ENCODE measurements around the gene EVI5L.
"Not testable (repeated sequence)": the region's sequence is repeated elsewhere in the genome, so short reads cannot be mapped to it uniquely, and the experiment has no call there.

The EVI5L gene

DNA sequence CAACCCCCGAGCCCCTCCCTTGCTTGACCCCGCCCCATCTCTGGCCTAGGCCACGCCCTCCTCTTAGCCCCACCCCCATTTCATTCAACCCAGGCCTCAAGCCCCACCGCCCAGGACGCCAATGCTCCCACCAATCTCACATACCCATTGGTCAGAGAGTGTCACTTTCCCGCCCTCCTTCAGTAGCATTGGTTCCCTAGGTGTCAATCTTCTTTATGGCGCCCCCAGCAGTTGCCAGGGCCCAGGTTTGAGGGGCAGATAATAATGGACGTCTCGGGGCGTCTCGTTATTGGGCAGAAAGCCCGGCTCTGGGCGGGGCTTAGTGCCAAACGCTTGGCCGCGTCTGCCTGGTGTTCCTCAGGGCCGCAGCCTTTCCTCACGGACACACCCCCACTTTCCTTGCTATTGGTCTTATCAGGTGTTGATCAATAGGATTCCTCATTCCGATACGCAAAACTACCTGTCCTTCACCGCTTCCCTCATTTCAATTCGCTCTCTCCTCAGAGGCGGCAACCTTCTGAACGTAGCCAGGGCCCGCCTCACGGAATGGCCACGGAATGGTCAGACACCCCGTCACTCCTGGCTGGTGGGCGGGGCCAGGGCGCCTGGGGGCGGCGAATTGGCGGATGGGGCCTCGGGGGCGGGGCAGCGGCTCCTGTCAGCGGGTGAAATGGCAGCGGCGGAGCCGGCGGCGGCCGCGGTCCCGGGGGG is at the start of gene EVI5L:
TSS of gene EVI5L (plus strand) at position 658 of the 711 bp plus-strand sequence. CDS start 16,325 bp downstream, outside the sequence.
- peak; percentile 99 for DNase-seq

DNA sequence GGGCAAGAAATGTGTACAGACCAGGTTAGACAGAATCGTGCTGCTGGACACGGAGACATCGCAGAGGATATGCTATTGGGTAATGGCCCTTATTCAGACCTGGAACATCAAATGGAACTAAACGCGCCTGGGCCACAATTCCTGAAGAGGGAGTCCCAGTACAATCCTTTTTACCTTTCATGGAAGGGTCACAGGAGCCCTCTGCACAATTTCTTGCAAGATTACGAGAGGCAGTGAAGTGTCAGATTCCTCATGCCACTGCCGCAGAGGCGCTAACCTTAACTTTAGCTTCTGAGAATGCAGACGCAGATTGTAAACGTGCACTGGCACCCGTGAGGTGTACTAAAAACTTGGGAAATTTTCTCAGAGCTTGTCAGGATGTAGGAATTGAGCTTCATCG is 48.9 kb upstream of the EVI5L start:
- DNase-seq: no peak

DNA sequence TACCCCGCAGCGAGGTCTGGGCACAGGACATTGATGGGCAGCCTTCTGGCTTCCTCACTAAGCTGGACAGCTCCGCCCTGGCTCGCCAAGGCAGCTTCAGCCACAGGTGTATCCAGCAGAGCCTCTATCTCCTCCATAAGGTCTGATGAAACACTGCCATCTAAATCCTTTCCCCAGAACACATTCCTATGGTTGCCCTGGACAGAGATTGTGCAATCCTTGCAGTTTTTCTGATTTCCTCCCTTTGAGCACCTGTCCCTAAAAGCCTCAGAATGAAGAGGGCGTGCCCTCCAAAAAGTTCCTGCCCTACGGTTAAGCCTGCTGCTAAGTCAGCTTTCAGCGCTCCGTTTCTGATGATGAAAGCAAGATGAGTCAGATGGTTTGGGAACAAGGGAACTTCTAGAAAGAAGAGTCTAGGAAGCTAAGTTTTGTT is 46.0 kb upstream of the EVI5L start:
- DNase-seq: no peak

DNA sequence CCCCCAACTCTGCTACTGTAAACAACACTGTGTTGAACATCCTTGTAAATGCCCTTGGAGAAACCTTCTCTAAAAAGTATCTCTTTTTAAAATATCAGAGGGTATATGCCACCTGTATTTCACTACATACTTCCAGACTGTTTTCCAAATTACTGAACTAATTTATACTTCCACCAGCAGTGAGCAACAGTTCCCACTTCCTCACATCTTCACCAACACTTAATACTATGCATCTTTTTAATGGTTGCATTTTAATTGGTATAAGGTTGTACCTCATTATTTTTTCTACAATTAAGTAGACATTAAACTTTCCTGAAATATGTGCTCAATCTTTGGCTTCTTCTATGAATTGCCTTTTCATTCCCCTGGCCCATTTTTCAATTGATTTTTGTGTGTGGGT is 45.2 kb upstream of the EVI5L start:
- no peak for DNase-seq

DNA sequence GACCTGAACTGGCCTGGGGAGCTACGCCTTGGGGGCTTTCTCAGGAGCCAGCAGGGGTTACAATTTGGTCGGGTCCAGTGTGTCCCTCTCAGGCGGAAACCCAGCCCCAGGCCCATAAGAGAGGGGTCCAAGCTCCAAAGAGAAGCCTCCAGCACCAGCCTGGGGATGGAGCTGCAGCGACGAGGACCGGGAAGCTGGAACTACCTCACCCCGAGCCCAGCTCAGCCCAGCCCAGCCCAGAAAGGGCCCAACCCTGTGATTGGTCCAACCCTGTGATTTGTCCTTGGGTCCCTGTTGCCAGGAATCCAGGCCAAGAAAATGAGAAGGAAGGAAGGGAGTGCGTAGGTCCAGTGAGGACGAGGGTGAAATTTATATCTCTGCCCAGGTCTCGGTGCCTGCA is 42.9 kb upstream of the EVI5L start:
- no peak for DNase-seq

DNA sequence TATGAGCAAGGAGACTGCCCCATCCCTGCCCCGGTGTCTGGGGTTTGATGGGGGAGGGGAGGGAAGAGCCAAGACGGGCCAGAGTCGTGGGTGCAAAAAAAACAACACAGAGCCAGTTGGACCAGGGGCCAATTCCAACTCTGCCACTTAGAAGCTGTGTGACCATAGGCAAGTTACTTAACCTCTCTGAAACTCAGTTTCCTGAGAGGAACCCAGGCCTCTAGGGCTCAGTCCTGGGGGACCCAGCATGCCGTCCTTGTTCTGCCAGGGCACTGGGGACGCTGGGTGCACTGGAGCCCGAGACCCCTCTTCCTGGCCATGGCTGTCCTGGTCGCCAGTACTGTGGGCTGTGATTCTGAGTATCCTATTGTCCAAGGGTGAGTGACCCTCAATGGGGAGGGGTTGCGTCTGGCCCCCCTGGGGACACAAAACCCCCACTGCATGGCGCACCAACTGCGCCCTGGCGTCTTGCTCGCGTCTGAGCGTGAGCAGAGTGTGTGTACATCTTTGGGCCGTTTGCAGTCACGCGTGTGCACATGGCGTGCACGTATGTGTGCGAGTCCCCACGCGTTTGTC is 42.3 kb upstream of the EVI5L start:
- no peak for DNase-seq

DNA sequence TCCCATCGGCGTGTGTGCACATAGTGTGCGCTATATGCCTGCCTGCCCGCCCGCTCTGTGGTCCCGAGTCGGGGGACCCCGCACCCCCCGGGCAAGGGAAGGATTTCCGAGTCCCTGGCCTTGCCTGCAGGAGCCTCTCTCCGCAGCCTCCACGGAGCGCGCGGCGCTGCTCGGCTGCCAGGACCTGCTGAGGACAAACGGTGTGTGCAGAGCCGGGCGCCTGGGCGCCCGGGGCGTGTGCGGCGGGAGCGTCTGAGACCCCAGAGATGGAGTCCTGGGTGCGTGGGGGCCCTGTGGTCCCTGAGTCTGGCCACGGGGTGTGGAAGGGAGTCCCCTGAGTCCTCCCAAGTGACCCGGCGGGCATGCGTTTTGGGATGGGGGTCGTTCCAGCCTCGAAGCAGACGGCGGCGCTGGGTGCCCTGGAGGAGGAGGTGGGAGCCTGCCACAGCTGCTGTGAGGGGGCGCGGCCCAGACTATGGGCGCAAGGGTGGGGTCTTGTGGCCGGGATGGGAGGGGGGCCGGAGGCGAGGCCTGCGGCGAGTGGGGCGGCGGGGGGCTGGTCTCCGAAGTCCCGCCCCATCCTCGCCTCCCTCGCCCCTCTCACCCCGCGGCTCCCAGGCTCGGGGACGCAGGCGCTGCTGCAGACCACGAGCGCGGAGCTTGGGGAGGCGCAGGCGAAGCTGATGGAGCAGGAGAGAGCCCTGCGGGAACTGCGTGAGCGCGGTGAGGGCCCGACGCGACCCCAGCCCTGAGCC is 41.7 kb upstream of the EVI5L start:
- DNase-seq: no peak

DNA sequence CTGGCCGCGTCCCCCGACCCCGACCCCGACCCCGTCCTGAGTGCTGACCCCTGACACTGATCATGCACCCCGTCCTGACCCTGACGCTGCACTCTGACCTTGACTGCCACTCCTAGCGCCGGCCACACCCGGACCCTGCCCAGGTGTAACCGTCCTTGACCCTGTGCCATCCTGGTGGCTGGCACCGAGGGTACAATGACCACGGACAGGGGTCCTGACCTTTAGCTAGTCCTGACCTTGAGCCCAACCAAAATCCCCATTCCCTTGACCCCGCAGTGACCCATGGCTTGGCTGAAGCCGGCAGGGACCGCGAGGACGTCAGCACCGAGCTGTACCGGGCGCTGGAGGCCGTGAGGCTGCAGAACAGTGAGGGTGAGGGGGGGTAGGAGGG is 41.1 kb upstream of the EVI5L start:
- no peak for DNase-seq

DNA sequence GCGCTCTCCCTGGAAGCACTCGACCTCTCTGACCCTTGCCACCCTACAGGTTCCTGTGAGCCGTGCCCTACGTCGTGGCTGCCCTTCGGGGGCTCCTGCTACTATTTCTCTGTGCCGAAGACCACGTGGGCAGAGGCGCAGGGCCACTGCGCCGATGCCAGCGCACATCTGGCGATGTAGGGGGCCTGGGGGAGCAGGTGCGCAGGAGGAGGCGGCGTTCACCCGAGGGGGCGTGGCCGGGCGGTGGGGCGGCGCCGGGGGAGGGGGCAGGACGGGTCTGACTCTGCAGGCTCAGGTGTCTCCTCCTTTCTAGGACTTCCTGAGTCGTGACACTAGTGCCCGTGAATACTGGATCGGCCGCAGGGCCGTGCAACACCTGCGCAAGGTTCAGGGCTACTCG is 40.6 kb upstream of the EVI5L start:
- DNase-seq: no peak

DNA sequence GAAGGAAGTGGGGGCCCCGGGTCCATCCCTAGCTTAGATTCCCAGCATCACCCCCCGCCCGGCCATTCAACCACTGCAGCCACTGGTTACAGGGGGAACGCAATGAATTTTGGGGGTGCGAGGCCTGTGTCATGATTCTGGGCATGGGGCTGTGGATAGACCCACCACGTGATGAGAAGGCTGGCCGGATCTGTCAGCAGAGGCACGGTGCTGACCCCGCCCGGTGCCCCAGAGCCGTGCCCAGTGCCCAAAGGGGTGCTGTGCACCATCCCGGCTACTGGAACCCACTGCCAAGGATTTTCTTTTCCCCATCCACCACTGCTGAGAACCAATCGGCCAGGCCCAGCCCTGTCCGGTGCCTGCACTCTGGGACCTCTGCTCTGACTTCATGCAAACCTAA is 39.6 kb upstream of the EVI5L start:
- no peak for DNase-seq

DNA sequence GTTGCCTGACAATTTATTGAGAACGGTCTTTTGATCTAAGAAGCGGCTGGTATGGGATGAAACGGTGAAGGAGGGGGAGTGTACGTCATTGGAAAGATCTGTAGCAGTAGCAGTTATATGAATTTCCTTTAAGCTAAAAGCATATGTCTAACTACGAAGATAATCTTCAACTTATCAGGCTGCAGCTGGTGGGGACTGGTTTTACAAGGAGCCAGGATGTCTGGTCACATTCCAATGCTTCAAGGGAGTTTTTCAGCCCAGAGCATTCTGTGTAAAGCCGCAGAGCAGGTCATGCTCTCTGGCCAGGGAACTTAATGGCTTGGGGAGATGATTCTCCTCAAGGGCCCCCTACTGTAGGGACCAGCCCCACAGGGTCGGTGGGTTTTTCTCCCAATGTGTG is 37.7 kb upstream of the EVI5L start:
- no peak for DNase-seq

DNA sequence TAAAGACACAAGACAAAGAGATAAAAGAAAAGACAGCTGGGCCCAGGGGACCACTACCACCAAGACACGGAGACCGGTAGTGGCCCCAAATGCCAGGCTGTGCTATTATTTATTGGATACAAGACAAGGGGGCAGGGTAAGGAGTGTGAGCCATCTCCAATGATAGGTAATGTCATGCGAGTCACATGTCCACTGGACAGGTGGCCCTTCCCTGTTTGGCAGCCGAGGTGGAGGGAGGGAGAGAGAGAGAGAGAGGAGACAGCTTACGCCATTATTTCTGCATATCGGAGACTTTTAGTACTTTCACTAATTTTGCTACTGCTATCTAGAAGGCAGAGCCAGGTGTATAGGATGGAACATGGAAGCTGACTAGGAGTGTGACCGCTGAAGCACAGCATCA is 37.3 kb upstream of the EVI5L start:
- DNase-seq: not testable (repeated sequence)

DNA sequence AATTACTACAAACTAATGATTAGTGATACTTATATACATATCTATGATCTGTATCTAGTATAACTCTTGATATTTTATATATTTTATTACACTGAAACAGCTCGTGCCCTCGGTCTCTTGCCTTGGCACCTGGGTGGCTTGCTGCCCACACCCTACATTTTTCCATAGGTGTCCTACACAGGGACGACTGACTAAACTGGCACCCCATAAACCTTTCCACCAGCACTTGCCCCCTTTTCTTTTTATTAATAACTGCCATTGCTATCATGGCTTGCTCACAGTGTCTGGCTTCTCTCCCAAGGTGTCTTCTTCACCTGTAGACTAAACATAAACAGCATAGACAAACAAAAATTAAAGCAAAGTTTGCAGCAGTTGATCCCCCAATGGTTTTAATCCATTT is 36.5 kb upstream of the EVI5L start:
- no peak for DNase-seq

DNA sequence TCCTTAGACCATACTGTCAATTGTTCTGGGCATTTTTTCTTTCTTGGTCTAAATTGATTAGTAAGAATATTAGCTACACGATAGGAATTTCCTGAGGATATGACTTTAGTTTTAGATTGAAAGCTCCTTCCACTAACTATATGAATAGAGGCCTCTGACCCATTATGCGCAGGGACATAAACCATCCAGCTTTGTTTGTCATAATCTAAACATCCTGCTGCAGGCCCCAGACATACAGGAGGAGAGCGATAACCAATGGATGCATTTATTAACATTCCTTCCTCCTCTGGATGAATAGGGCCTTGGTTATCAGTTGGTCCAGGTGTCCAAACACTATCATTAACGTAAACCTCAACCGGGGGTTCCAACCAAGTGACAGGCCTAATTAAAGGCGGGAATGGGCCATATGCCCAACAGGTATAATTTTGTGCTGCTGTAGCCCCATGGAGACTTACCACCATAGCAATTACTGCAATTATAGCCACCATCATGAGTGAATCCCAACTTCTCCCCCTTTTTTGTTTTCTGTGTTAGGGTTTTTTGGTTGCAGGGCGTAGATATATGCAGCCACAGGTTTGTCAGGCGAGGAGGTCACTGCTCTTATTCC is 34.4 kb upstream of the EVI5L start:
- DNase-seq: no peak

DNA sequence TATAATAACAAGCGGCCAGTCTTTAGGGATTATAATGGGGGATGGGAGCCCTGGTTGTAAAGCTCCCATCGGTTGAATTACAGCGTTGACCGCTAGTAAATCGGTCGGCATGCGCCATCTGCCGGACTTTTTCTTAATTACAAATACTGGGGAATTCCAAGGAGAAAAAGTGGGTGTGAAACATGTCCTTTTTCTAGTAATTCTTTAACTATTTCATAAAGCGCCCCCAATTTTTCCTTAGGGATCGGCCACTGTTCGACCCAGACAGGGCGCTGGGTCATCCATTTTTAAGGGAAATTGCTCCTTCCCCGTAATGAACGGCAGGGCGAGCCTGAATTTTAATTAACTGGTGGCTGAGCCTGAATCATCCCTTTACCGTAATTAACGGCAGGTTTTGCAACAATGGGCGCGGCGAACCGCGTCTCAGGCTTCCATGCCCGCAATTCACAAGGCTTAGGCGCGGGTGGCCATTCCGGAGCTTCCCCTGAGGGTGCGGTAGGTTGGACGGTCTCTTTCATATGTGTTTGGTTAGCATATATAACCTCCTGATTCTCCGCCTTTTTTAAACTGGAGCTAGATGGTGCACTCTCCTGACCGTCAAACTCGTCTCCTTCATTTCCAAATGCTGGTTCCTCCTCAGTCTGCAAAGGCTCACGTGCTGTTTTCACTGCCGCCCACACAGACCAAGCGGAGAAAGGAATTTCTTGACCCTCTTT is 30.2 kb upstream of the EVI5L start:
- peak; percentile 67 for DNase-seq

DNA sequence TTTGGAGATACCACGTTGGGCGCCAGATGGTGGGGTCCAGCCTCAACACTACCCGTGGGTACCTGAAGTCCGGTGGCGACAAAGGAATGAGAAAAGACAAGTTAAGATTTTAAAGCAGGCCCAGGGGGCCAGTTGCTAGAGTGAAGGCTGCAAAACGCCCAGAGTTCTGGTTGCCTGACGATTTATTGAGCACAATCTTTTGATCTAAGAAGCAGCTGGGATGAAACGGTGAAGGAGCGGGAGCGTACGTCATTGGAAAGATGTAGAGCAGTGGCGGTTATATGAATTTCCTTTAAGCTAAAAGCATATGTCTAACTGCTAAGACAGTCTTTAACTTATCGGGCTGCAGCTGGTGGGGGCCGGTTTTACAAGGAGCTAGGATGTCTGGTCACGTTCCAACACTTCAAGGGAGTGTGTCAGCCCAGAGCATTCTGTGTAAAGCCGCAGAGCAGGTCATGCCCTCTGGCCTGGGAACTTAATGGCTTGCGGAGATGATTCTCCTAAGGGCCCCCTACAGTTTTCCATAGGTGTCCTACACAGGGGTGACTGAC is 28.9 kb upstream of the EVI5L start:
- no peak for DNase-seq

DNA sequence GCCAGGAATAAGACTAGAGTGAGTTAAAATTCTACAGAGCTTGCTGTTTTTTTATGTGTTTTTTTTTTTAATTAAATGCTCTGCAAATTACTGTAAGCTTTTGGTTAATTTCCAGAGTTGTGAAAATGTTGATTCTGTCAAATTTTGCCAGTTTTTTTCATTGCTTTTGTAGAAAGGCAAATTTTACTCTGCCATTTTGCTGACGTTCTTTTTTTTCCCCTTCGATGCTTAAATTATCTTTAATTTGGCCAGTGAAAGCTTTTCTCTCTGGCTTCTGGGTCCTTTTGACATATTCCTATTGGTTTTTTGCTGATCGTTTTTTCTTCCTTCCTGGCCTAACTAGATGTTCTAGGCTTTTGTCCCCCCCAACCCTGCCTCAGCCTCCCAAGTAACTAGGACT is 23.8 kb upstream of the EVI5L start:
- no peak for DNase-seq

DNA sequence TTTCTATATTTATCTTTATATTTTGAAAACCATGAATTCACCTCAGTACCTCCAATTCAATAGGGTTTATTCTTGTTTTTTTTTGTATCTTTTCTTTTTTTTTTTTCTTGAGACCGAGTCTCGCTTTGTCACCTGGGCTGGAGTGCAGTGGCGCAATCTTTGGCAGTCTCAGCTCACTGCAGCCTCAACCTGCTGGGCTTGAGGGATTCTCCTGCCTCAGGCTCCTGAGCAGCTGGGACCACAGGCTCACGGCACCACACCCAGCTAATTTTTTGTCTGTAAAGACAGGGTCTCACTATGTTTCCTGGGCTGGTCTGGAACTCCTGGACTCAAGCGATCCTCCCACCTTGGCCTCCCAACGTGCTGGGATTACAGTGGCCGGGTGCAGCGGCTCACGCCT is 23.1 kb upstream of the EVI5L start:
- no peak for DNase-seq

DNA sequence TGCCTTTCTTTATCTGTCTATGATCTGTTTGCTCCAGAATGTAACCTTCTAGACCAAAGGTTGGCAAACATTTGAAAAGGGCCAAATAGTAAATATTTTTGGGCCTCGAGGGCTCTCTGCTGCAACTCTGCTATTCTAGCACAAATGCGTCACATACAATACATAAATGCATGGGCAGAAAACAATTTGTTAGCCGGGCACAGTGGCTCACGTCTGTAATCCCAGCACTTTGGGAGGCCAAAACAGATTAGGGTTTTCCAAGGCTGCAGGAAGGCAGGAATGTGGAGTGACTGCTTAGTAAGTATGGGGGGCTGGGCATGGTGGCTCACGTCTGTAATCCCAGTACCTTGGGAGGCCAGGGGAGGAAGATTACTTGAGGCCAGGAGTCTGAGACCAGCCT is 21.9 kb upstream of the EVI5L start:
- no peak for DNase-seq

DNA sequence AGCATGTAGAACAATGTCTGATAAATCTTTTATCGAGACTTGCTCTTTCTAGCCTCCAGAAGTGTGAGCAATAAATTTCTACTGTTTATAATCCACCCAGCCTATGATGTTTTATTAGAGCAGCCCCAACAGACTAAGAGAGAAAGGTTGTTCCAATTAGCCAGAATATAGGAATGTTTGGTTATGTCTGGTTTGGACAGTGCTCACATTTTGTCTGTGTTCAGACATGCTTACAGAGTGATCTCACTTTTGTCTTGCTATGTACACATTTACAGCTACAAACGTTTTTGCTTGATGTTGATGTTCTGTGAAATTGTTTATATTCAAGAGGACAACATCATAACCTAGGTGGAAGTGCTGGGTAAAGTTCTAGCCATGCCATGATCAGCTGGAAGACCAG is 18.0 kb upstream of the EVI5L start:
- DNase-seq: no peak

DNA sequence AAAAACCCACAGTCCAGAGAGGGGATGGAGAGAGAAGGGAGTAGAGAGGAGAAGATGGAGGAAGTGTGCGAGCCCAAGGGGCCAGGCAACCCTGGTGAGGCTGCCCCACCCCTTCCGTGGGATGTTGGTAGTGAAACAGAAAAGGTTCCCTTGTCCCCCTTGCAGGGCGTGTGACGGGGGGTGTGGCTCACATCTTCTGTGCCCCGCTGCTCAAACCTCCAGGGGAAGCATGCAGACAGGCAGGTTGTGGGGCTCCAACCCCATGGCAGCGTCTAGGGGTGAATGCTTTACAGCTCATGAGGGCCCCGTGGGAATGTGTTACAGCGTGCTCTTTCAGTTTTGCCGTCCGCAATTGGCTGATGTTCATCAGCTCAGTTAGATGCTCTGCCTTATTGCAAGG is 14.7 kb upstream of the EVI5L start:
- DNase-seq: no peak

DNA sequence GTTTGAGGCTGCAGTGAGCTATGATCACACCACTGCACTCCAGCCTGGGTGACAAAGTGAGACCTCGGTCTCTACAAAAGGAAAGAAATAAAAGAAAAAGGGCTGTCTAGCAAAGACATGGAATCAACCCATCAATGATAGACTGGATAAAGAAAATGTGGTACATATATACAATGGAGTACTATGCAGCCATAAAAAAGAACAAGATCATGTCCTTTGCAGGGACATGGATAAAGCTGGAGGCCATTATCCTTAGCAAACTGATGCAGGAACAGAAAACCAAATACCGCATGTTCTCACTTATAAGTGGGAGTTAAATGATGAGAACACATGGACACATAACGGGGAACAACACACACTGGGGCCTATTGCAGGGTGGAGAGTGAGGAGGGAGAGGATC is 14.0 kb upstream of the EVI5L start:
- DNase-seq: not testable (repeated sequence)

DNA sequence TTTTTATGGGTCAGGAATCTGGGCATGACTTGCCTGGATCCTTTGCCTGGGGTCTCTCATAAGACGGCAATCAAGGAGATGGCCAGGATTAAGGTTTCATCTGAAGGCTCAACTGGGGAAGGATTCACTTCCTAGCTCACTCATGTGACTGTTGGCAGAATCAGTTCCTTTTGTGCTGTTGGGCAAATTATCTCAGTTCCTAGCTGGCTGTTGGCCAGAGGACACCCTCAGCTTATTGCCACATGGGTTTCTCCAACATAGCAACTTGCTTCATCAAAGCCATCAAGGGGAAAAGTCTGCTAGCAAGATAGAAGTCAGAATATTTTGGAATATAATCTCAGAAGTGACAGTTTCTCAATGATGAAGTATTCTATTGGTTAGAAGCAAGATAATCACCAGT is 12.2 kb upstream of the EVI5L start:
- DNase-seq: no peak

Measured in femur (tissue), 1 donor.